Measurements from ENCODE around the gene TNPO1.

DNA sequence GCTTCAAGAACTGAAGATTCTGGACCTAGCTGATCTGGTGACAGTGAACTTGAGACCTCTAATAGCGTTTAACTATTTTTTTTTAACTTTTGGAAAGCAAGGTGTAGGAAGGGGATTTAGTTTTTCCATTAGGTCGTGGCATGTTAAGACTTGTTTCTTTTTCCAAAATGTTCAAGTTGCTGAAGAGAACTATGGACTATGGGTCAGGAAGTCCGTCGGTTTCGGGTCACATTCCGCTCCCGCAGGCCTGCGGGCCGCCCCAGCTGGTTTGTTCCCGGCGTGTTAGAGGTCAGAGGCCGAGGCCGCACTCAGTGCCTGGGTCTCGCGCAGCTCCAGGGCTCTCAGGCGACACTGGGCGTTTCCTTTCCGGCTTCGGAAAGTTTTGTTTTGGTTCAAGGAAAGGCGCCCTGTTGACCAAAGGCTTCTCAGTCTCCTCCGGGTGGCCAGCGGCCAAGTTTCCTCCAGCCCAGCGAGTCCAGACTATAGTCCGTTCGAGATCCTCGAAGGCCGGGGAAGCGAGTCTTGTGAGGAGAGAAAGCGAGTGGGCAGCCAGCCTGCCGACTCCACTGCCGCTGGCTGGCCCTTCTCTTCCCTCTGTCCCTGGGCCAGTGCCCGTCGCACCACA lies 138.8 kb downstream of the TNPO1 start:
- TF ChIP-seq, protein P1, sequence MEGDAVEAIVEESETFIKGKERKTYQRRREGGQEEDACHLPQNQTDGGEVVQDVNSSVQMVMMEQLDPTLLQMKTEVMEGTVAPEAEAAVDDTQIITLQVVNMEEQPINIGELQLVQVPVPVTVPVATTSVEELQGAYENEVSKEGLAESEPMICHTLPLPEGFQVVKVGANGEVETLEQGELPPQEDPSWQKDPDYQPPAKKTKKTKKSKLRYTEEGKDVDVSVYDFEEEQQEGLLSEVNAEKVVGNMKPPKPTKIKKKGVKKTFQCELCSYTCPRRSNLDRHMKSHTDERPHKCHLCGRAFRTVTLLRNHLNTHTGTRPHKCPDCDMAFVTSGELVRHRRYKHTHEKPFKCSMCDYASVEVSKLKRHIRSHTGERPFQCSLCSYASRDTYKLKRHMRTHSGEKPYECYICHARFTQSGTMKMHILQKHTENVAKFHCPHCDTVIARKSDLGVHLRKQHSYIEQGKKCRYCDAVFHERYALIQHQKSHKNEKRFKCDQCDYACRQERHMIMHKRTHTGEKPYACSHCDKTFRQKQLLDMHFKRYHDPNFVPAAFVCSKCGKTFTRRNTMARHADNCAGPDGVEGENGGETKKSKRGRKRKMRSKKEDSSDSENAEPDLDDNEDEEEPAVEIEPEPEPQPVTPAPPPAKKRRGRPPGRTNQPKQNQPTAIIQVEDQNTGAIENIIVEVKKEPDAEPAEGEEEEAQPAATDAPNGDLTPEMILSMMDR (CRISPR knock-in tag; IDR thresholded peaks at IDR 0.05), result no peak
- TF ChIP-seq, protein P2, sequence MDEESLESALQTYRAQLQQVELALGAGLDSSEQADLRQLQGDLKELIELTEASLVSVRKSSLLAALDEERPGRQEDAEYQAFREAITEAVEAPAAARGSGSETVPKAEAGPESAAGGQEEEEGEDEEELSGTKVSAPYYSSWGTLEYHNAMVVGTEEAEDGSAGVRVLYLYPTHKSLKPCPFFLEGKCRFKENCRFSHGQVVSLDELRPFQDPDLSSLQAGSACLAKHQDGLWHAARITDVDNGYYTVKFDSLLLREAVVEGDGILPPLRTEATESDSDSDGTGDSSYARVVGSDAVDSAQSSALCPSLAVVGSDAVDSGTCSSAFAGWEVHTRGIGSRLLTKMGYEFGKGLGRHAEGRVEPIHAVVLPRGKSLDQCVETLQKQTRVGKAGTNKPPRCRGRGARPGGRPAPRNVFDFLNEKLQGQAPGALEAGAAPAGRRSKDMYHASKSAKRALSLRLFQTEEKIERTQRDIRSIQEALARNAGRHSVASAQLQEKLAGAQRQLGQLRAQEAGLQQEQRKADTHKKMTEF (CRISPR knock-in tag; IDR thresholded peaks at IDR 0.05), result no peak
- TF ChIP-seq, protein P3, sequence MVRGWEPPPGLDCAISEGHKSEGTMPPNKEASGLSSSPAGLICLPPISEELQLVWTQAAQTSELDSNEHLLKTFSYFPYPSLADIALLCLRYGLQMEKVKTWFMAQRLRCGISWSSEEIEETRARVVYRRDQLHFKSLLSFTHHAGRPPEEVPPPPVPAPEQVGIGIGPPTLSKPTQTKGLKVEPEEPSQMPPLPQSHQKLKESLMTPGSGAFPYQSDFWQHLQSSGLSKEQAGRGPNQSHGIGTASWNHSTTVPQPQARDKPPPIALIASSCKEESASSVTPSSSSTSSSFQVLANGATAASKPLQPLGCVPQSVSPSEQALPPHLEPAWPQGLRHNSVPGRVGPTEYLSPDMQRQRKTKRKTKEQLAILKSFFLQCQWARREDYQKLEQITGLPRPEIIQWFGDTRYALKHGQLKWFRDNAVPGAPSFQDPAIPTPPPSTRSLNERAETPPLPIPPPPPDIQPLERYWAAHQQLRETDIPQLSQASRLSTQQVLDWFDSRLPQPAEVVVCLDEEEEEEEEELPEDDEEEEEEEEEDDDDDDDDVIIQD (CRISPR knock-in tag; IDR thresholded peaks at IDR 0.05; ENCODE audit: low read depth), result peak; percentile 50; the same call in 1 of the 2 replicates
- TF ChIP-seq, protein P4, sequence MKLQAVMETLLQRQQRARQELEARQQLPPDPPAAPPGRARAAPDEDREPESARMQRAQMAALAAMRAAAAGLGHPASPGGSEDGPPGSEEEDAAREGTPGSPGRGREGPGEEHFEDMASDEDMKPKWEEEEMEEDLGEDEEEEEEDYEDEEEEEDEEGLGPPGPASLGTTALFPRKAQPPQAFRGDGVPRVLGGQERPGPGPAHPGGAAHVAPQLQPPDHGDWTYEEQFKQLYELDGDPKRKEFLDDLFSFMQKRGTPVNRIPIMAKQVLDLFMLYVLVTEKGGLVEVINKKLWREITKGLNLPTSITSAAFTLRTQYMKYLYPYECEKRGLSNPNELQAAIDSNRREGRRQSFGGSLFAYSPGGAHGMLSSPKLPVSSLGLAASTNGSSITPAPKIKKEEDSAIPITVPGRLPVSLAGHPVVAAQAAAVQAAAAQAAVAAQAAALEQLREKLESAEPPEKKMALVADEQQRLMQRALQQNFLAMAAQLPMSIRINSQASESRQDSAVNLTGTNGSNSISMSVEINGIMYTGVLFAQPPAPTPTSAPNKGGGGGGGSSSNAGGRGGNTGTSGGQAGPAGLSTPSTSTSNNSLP (IDR thresholded peaks at IDR 0.05; ENCODE audit: low read depth, low read length), result no peak
